HT-29 (cell line): ENCODE measurements around the gene ARHGEF4. TPM values are rescaled to one million over a fixed set of nuclear protein-coding genes. Genes with fewer than 3 reads are reported as not detected.

ENCODE experiments used
- DNase-seq: peaks from one replicate; pipeline ENCODE4 v3.0.0-alpha.2; 2015; ENCODE audit warnings: low spot score
- total RNA-seq: library from RNA; depleted of rRNA; stranded (reverse); fragments of >200 nt; shearing (Covaris generic); gene quantifications from 2 replicates; pipeline ENCODE4 v1.2.3, GENCODE V29; 2014; rRNA removed

The ARHGEF4 gene, protein sequence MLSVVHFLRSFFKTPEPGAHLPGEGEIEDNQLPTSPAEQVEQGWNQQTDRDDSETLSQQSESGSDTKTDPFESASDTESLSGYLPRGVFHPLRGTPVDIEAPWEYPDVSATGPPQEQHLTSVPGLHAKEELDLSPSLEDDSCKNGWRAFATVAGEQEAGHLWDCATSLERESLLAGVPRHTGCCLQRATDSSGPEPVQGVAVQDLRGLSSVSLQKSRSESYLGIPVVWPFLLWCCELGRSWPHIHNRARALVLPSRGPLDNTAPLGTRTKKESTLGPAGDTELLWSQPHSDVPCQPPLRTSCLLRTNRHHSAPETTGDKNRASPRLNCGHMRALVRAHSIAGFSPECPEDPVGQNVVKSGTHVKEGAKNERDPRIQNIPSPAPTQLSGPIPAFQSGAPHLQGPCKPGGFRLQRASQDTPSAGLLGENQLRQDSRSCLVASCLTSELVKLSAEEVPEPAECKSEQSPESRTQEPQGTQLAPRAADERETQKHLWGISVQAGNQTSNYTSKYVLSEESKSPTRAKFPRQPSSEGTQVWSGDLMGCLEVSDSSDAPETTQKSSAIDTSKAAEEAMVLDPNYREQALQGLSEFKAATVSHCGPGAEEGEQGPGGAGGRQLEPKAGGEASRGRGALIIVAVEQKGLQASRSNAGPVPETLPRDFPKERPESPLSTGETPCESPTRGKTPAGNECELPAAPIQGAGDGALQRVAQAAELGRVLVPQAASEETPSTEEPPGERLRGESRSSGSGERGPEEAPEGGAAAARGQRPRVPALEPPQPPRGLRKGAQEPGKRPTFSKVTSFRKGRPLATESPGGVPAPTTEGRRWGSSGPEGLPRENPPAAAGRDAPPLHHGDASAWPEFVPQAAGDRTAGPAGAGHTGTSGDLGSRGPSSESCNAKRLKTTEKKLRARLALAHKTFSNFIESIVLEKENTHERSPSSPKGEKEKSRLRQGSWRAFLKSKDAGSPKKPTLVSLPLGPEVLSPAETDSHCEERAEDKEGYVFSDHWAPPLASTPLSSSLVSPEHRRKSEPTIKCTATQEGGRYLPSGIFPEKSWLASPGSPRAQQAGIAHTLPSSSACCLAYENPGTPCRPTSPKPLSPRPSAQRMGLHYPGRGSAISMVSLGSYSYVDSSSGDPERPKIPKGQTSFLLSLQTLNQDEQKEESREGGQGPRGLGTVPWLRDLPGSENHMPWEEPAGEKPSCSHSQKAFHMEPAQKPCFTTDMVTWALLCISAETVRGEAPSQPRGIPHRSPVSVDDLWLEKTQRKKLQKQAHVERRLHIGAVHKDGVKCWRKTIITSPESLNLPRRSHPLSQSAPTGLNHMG (N-terminal part only)
- 0.13 and 0.15 TPM in 2 replicates for total RNA-seq

DNA sequence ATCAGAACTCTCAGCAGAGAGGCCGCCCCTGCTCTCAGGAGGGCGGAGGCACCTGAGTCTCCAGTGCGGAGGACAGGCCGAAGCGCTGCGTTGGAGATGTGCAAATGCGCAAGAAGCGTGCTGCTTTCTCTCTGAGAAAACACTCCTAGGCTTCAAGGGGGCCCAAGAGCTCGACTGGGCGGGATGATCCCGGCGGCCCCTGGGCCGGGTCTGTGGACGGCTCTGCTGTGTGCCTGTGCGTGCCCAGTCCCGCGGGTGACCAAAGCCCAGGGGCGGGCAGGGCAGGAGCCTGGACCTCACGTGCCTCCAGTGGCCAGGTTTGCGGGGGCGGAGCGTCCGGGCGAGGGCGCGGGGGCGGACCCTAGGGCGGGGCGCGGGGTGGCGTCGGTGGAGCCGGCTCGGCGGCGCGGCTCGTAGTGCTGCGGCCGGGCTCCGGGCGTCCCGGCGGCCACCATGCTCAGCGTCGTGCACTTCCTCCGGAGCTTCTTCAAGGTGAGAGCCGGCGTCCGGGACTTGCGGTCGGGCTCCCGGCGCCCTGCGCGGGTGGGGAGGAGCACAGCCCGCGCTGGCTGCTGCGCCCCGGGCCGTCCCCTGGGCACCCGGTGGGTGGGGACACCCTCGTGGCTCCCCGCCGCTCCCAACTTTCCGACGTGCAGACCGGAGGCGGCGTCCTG is at the start of gene ARHGEF4:
ARHGEF4 (plus strand) TSS at position 414 of the 674 bp plus-strand sequence; CDS start at position 454, 40 bp downstream.
- peak; percentile 21 for DNase-seq

DNA sequence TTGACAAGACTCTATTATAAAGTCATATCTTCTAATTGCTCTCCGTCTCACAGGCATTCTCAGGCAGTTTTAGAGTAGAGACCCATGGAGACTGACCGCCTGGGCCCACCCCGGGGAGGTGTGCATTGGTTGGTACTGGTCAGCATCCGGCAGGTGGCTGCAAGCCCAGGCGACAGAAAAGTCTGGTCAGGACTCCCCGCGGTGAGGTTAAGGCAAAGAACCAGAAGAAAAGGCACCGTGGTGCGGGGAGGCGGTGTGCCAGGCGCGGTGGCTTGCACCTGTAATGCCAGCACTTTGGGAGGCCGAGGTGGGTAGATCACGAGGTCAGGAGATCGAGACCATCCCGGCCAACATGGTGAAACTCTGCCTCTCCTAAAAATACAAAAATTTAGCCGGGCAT is 48.9 kb upstream of the ARHGEF4 start:
- DNase-seq = no peak

DNA sequence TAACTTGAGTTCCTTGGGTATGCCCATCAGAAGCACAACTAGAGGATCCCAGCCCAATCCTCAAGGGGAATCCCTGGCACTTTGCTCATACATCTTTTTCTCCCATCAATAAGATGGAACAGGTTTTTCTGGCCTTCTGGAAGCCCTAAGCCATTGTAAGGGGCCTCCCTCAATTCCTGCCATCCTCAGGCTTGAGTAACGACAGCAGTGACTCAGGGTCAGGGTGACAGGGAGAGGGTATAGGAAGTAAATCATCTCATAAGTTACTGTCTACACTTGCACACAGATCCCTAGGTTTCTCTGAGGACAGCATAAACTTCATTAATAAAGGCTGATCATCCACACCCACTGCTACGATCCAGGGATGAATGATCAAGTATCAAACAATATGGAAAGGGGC is 46.4 kb upstream of the ARHGEF4 start:
- no peak for DNase-seq

DNA sequence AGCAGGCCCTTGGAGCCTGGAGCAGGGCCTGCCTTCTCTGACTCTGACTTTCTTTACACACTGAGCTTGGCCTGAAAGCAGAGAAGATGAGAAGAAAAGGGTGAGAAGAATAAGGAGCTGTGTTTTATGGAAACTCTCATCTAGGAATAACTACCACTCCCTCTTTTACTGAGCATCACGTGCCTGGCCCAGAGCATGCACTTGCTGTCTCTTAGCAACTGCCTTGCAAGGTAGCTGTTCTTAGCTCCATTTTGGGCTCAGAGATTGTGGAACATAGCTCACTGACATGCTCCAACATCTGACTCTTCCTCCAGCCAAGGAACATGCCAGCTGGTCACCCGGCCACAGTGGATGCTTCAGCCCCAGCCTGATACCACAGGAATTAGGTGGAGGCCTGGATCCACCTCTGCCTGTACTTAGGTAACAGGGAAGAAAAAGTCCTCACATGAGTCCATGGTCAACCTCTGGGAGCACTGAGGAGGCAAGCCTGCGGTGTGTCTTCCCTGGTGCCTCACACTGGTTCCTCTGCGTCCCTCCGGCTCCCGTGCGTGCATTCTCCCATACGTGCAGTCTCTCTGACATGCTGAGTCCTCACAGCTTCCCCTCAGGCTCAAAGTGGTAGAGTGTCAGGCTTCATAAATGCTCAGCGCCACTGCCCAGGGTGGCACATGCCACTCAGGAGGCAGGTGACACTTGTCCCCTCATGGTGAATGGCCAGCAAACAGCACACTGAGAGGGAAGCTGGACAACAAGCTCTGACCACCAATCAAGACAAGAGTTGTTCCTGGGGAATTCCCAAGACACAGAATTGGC is 45.7 kb upstream of the ARHGEF4 start:
- DNase-seq = no peak

DNA sequence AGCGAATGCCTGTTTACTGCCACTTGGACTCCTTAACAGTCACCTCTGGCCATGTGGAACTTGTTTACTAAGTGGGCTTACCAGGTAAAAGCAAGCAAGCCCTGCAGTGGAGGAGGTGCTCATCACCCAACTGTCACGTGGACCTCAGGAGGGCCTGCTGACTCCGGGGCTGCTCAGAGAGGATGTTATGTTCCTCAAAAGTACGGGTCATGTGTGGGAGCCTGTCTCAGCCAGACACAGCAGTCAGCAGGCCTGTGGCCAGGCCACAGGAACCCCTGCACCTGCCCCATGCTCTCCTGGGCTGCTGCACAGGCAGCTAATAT is 45.1 kb upstream of the ARHGEF4 start:
- no peak for DNase-seq

DNA sequence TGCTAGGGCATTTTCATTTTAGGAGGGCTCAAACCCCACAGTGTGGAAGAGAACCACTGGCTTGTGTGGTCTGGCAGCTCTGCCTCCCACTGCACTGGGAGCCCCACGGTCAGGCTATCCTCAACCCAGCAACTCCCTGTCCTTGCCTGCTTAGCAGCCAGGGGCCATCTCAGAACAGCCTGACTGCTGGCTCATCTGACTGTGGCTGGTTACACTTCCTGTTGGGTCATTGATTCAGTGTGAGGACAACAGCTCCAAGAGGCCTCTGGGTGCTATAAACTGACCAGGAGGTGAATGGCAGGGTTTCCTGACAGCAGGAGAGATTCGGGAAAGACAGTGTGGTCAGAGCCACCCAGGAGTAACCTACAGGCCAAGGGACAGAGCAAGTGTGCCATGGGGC is 41.3 kb upstream of the ARHGEF4 start:
- no peak for DNase-seq

DNA sequence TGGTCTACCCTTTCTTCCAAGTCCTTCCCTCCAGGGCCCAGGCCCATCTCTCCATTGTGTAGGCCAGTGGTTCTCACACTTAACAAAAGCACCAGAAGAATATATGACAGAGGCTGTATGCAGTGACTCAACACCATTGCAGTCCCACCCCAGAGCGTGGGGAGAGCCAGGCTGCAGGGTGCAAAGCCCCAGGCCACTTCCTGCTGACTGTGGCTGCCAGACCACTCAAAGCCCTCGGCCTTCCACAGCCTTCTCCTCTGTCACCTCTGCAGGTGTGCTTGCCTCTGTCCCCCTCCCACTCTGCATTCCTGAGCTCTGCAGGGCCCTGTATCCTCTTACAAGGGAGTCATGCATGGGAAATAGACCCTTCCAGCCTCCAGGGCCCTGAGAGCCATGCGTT is 40.4 kb upstream of the ARHGEF4 start:
- no peak for DNase-seq

DNA sequence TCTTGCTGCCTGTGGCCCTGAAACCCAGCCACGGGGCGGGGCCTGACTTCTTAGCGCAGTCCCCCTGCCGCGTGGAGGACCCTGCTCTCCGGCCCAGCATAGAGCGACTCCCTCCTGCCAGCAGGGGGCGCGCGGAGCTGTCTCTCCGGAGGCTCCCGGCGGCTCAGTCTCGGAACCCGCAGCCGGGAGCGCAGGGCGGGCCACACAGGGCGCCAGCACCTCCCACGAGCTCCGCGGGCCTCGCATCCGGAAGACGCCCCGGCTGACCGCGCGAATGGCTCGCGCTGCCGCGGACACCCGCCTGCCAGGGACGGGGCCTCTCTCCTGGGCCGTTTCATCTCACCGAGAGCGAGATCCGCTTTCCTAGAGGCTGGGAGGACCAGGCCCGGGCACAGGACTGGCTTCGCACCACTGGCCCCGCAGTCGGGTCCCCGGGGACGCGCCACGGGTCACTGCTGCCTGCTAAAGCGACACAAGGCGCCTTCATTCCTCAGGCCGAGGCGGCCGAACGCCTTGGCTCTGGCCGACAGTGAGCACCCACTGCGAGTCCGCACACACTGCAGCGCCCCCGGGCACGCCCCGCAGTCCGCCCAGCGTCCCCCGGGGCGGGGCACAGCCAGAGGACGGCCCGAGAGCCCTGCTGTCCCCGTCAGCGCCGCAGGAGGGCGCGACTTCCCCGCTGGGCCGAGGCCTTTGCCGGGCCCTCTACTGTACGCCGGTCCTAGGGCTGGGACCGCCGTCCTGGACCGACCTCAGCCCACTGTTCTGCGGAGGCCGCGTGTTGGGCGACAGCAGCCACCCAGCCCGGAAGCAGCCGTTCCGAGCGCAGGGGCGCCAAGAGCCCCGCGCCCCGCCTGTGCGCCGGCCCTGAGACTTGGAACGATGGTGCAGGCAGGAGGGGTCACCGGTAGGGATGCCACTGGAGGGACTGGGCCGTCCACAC is 39.0 kb upstream of the ARHGEF4 start:
- DNase-seq = peak; percentile 76

DNA sequence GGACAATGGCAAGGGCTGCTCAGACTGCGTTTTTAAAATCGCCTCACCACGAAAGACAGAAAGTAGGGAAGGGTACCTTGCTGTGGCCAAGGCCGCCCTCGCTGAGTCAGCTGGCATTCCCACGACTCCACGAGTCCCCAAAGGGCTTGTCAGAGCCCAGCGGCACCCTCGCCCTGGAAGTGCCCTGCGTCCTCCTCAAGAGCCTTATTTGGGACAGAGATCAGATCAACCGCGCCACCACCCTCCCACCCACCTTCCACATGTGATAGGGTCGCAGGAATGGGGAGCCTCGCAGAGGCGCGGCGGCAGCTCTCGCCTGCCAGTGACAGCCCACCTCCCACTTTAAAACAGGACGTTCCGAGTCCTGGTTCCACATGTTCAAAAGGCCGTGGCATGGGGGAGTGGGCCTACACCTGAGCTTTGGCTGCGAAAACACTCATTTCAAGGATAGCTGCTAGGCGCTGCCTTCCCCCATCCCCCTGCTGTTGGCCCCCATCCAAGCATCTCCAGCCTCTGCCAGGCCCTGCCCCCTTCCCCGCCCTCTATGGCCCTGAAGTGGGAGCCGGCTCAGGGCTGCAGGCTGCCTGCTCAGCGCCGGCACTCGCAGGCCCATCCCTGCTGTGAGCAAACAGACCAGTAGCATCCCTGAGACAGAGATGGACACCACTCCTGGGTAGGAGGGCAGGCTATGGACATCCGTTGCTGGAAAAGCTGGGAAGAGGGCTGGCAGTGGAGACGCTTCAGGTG is 38.1 kb upstream of the ARHGEF4 start:
- no peak for DNase-seq

DNA sequence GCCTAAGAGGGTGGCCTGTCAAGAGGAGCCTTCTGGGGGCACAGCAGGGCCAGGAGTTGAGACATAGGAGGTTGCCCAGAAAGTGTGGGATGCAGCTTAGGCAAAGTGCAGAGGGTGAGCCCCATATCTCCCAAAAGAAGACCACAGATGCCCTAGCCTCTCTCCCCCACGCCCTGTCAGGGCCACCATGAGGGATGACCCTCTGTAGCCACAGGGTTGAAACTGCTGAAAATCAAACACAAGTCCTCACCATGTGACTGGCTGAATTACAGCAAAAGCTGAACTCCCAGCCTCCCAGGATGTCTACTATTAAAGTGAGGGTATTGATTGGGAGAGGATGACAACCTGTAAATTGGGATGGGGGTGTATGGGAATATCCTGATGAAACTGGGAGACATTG is 37.4 kb upstream of the ARHGEF4 start:
- DNase-seq = no peak

DNA sequence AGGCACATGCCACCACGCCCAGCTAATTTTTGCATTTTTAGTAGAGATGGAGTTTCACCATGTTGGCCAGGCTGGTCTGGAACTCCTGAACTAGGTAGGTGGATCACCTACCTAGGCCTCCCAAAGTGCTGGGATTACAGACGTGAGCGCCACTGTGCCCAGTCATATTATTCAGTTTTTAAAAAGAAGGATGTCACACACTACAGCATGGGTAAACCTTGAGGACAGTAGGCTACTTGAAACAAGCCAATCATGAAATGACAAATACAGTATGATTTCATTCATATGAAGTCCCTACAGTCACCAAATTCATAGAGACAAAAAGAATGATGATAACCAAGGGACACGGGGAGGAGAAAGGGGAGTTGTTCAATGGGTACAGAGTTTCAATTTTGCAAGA is 31.1 kb upstream of the ARHGEF4 start:
- DNase-seq = no peak

DNA sequence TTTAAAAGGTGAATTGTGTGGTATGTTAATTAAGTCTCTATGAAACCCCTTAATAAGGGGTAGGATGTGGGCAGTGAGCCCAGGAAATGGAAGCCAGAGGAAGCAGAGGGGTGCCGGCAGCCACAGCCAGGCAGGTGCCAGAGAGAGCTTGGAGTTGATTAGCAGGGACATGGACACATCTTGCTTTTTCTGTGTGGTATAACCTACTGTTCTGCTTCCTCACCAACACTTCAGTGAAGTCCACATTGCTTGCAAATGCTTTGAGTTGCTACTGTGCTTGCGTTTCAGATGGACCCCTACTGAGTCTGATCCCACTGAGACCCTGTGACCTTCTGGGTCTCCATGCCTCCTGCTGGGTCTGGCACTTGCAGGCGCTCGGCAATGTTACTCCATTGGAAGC is 30.3 kb upstream of the ARHGEF4 start:
- DNase-seq = no peak

DNA sequence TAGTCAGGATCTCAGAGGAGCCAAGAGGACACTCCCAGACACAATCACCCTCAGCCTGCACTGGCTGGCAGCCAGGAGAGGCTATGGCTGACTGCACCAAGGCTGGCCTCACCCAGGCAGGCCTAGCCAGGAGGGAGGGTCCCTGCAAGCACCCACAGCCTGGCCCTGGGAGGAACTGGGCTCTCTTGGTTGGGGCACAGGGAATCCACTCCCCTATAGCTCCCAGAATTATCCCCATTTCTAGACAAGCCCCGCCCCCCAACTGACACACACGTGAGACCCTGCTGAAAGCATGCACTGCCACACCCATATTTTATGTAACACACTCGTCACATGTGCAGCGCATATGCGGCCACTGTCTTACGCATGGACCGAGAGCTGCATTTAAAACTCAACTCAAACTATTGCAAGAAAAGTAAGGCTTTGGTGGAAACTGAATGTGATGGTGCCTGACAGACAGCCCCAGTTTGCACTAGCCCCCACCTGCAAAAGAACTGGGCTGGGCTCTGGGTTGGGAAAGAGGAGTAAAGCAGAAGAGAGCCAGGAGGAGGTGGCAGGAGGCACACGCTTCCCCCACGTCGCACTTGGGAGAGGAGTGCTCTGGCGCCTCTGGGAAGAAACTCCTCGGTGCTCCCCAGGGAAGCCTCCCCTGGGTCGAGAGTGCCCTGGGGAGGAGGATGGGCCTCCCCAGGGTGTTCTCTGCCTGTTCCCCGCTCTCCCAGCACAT is 28.9 kb upstream of the ARHGEF4 start:
- DNase-seq = no peak

DNA sequence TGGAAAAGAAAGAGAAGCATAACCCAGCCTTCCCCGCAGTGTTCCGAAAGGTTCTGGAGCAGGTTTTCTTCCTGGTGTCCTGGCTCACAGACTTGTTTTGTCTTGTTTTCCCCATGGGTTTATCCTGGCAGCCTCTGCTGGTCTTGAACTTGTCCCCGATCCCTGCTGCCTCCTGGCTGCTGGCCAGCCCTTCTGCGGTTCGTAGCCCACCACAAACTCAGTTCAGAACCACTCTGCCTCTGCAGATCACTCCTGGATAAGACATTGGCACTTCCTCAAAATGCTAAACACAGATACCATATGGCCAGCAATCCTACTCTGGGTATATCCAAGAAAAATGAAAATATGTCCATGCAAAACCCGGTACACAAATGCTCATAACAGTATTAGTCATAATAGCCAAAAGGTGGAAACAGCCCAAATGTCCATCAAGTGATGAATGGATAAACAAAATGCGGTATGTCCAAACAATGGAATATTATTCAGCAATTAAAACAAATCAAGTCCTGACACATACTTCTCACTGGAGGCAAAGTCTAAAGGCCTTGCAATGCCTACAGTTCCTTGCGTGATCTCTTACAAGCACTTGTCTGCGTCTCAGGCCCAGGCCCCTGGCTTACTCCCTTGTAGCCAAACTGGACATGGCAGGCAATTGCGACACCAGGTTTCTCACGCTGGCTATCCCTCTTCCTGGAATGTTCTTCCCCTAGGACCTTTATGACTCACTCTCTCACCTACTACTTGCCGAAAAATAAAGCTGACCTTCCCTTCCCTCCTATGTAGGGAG is 28.0 kb upstream of the ARHGEF4 start:
- DNase-seq = no peak

DNA sequence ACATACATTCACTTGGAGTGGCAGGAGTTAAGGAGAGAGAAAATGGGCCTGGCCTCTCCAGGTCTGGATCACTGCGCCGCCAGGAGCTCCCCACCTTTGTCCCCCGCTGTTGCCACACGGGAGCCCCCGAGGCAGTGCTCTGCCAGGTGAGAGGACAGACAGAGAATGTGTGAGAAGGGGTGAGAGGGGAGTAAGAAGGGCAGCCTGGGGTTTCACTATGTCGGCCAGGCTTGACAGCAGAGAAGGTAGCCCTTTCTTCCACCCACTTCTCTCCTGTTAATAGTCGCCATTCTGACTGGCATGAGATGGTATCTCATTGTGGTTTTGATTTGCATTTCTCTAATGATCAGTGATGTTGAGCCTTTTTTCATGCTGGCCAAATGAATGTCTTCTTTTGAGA is 26.2 kb upstream of the ARHGEF4 start:
- no peak for DNase-seq

DNA sequence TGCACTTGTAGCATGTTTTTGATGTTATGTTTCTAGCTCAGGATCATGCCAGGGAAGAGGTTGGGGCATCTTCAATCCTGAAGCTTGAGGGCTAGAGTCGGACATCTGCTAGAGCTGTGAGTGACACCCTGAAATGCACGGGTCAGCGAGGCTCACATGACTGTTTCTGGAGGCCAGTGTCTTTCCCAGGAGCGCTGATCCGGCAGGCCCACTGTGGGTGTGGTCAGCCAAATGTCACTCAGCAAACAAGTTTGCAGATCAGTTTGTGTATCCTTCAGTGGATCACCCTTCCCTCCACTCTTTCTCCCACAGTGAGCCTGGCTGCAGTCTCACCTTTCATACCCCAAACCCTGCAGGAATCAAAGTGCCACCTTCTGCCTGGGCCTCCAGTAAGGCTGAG is 23.0 kb upstream of the ARHGEF4 start:
- DNase-seq = no peak
